GM12892 (cell line): ENCODE measurements around the gene CST7.

ENCODE experiments used
- POLR2A ChIP-seq: IDR thresholded peaks from 2 replicates; pipeline ENCODE4 v1.6.1; 2011; ENCODE audit warnings: low read depth, low read length, control low read depth
- TAF1 ChIP-seq: IDR thresholded peaks from 2 replicates; pipeline ENCODE4 v1.6.1; 2011; ENCODE audit warnings: low read depth, mild to moderate bottlenecking, control low read depth, low read length, borderline replicate concordance

DNA sequence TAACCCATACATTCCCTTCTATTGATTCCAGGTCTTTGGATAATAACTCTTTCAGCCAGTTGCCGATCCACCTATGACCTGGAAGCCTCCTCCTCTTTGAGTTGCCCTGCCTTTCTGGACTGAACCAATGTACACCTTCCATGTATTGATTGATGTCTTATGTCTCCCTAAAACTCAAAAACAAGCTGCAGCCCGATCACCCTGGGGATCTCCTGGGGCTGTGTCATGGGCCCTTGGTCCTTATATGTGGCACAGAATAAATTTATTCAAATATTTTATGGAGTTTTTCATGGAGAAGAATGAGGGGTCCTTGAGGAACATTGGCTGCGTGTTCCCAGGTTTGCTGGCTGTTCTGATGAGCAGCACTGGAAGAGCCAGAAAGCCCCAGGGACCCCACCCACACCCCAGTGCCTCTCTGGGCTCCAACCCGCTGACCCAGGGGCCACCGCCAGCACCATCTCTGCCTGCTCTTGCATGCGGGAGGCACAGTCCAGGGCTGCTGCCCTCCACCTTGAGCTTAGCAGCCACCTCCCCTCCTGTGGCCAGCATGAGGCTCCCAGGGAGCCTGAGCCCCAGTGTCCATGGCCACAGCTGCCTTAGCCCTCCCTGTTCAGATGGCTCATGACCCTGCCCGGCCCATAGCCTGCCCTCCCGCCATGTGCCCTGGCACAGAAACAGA is 36.5 kb upstream of the CST7 start:
- TF ChIP-seq POLR2A: no peak
- TF ChIP-seq TAF1: no peak
